GM13976 (cell line): Measurements from ENCODE around the gene LRRIQ4.

Experiments used
- DNase-seq: peaks from one replicate; pipeline ENCODE4 v3.0.0; 2012; ENCODE audit warnings: low spot score
- in situ Hi-C: fragments of 300-500 bp; cut with MboI; formaldehyde crosslinking; loops from one replicate; pipeline ENCODE4 v1.12.0; 2022; ENCODE audit warnings: low sequenced_read_pairs, mixed read lengths, inconsistent platforms; ENCODE audit not compliant: unreplicated experiment
- TF ChIP-seq, protein P1 (sequence below): IDR thresholded peaks from 2 replicates; pipeline ENCODE4 v1.5.1; 2012; ENCODE audit warnings: borderline replicate concordance, mild to moderate bottlenecking; ENCODE audit not compliant: insufficient read depth; ENCODE audit errors: extremely low read depth, missing control alignments, control extremely low read depth

Gene LRRIQ4

DNA sequence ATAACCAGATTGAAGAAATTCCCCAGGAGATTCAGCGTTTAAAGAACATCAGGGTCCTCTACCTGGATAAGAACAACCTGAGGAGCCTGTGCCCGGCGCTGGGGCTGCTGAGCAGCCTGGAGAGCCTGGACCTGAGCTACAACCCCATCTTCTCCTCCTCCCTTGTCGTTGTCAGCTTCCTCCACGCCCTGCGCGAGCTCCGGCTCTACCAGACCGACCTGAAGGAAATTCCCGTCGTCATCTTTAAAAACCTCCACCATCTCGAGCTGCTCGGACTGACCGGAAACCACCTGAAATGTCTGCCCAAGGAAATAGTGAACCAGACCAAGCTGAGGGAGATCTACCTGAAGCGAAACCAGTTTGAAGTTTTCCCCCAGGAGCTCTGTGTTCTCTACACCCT, 9.4 kb downstream of the LRRIQ4 start:
- in situ Hi-C loops = no loop called here
- no peak for DNase-seq
- TF ChIP-seq, protein P1, sequence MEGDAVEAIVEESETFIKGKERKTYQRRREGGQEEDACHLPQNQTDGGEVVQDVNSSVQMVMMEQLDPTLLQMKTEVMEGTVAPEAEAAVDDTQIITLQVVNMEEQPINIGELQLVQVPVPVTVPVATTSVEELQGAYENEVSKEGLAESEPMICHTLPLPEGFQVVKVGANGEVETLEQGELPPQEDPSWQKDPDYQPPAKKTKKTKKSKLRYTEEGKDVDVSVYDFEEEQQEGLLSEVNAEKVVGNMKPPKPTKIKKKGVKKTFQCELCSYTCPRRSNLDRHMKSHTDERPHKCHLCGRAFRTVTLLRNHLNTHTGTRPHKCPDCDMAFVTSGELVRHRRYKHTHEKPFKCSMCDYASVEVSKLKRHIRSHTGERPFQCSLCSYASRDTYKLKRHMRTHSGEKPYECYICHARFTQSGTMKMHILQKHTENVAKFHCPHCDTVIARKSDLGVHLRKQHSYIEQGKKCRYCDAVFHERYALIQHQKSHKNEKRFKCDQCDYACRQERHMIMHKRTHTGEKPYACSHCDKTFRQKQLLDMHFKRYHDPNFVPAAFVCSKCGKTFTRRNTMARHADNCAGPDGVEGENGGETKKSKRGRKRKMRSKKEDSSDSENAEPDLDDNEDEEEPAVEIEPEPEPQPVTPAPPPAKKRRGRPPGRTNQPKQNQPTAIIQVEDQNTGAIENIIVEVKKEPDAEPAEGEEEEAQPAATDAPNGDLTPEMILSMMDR = no peak

DNA sequence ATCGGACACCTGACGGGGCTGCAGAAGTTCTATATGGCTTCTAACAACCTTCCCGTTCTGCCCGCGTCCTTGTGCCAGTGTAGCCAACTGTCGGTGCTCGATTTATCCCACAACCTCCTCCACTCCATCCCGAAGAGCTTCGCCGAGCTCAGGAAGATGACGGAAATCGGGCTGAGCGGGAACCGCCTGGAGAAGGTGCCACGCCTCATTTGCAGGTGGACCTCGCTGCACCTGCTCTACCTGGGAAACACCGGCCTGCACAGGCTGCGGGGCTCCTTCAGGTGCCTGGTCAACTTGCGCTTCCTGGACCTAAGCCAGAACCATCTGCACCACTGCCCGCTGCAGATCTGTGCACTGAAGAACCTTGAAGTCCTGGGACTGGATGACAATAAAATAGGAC, 9.9 kb downstream of the LRRIQ4 start:
- DNase-seq = no peak
- in situ Hi-C loops = no loop called here
- TF ChIP-seq, protein P1 = no peak

DNA sequence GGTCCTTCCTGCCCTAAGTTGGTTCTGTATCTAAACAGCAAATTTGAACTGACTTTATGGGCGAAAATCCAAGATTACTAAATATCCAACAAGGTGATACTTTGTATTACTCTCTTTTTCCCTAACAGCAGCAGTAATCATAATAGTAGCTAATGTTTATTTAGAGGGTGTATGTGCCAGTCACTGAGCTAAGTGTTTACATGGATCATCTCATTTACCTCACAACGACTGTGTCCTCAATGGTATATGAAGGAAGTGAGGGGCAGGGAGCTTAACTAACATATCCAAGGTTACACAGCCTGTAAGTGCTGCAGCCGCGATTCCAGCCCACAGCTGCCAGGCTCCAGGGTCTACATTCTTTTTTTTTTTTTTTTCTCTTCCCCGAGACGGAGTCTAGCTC, 10.3 kb downstream of the LRRIQ4 start:
- no peak for DNase-seq
- TF ChIP-seq, protein P1 = no peak

DNA sequence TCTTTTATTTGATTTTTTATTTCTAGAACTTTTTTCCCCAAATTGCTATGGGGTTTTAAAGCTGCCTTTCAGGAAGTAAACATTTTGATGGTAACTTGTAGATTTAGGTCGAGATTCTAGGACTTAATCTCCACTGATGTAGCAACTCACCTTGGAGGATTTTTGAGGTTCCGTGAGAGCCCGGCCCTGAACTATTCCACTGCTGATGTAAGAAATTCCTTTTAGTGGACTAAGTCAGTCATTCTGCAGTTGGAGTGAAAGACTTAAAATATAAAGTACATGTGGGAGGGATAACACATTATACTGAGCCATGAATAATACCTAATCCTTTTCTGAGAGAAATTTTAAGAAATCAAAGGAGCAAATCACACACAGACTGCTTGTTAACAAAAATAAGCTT, 12.6 kb downstream of the LRRIQ4 start:
- in situ Hi-C loops = no loop called here
- DNase-seq = no peak
- TF ChIP-seq, protein P1 = no peak

More for the DNA sequence above, 10.3 kb downstream of the LRRIQ4 start:
- in situ Hi-C loops = no loop called here

DNA sequence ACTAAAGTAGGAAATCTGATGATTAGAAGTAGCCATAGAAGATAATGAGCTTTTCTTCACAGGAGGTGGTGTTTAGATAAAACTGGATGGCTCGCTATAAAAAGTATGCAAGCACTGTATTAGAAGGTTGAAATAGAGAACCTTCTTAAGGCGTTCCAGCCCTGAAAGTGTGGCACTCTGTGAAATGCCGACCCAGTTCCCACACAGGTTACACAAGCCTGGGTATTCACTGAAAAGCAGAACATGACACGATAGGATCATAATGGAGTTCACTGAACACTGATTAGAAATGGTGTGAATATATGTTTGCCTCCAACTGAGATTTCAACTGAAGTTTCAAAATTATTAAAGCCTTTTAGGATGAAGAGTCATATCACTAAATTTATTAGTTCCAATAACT, 15.0 kb downstream of the LRRIQ4 start:
- in situ Hi-C loops = no loop called here
- DNase-seq = no peak
- TF ChIP-seq, protein P1 = no peak

DNA sequence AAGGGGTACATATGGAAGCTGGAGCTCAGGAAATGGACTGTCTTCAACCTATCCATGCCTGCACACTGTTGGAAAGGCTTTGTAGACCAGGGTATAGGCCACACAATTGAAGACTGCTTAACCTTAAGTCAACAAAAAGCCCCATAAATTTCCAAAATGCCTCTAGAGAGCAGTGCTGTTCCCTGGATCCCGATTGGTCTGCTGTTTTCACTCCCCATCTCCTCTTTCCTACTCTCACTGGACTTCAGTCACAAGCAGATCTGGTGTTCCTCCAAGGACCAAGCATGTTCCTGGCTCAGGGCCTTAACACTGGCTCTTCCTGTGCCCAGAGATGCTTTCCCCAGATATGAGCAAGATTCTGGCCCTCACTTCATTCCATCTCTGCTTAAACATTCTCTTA, 22.9 kb downstream of the LRRIQ4 start:
- TF ChIP-seq, protein P1 = no peak
- DNase-seq = no peak
- in situ Hi-C loops = no loop called here
